Thoracic aorta (tissue), 2 donors: ENCODE measurements around the gene ASB1. TPM values are rescaled to one million over a fixed set of nuclear protein-coding genes. Genes with fewer than 3 reads are reported as not detected.

Experiments
- ATAC-seq: fragments of 150-250 bp; one replicate; pipeline ENCODE4 v1.8.0; 2017; ENCODE audit warnings: low read depth; ENCODE audit not compliant: insufficient number of reproducible peaks, low FRiP score
- DNase-seq: peaks from one replicate; pipeline ENCODE4 v3.0.0-alpha.2; 2020; ENCODE audit warnings: low spot score
- H3K27ac ChIP-seq, 2 donors: fragments of 200-600 bp; sonication (generic); 1 replicate in 1 of 2; 2 replicates in 1 of 2; pipeline ENCODE4 v1.5.1; 2016; ENCODE audit warnings: mild to moderate bottlenecking in 2 of 2, moderate library complexity in 2 of 2
- H3K27me3 ChIP-seq: fragments of 200-600 bp; sonication (generic); replicated peaks from 2 replicates; pipeline ENCODE4 v1.6.0; 2016; ENCODE audit warnings: mild to moderate bottlenecking; ENCODE audit not compliant: insufficient read depth
- H3K36me3 ChIP-seq: fragments of 200-600 bp; sonication (generic); one replicate; pipeline ENCODE4 v1.5.1; 2016
- H3K4me1 ChIP-seq, 2 donors: fragments of 200-600 bp; sonication (generic); 1 replicate in 1 of 2; 2 replicates in 1 of 2; pipeline versions ENCODE4 v1.5.1 to v1.6.0; 2016; ENCODE audit warnings: low read depth in 2 of 2, mild to moderate bottlenecking in 1 of 2; ENCODE audit not compliant: control insufficient read depth in 1 of 2
- H3K4me3 ChIP-seq: fragments of 200-600 bp; sonication (generic); 2 replicates; pipeline ENCODE4 v1.5.1; 2016; ENCODE audit warnings: mild to moderate bottlenecking
- H3K9me3 ChIP-seq: fragments of 200-600 bp; sonication (generic); 2 replicates; pipeline ENCODE4 v1.5.1; 2016
- CTCF ChIP-seq: fragments of 200-600 bp; sonication (generic); IDR thresholded peaks from one replicate; pipeline ENCODE4 v1.5.1; 2019; ENCODE audit warnings: antibody characterized with exemption
- total RNA-seq, 2 donors: library from RNA; depleted of rRNA; stranded (reverse); fragments of >200 nt; gene quantifications; one replicate each; pipeline versions ENCODE4 v1.1.0 to v1.2.3, GENCODE V29; 2016

ASB1 gene
- total RNA-seq, 2 donors from 2014 or later = 30.3 to 48.7 TPM

- Histone ChIP-seq H3K9me3 (no peaks in the 10 kb centered on the region), H3K4me3 (no peak overlapping the region), H3K27me3 (no peaks in the 10 kb centered on the region), H3K4me1 (no peaks in the 10 kb centered on the region), H3K27ac (no peak overlapping the region), H3K36me3 (peaks cover 5% of the 10 kb centered on the region)
- no peak for DNase-seq
- no peak for TF ChIP-seq CTCF
- no peak for ATAC-seq
Observed at GRCh38 chr2:238397356-238397755, 29.4 kb upstream of the ASB1 start.

GRCh38 chr2:238398577-238398976 is 28.1 kb upstream of the ASB1 start:
- H3K27me3 ChIP-seq = no peaks in the 10 kb centered on the region
- DNase-seq (no peak), ATAC-seq (no peak)
- H3K36me3 ChIP-seq = peaks cover 5% of the 10 kb centered on the region
- no peak overlapping the region for H3K4me3 ChIP-seq
- TF ChIP-seq CTCF = no peak
- no peak overlapping the region for H3K27ac ChIP-seq
- H3K9me3 ChIP-seq = no peaks in the 10 kb centered on the region
- no peaks in the 10 kb centered on the region for H3K4me1 ChIP-seq

- Histone ChIP-seq H3K36me3 (peaks cover 5% of the 10 kb centered on the region), H3K27ac (no peak overlapping the region), H3K4me3 (no peak overlapping the region), H3K9me3 (no peaks in the 10 kb centered on the region), H3K27me3 (no peaks in the 10 kb centered on the region), H3K4me1 (no peaks in the 10 kb centered on the region)
- no peak for ATAC-seq
- TF ChIP-seq CTCF = no peak
- DNase-seq = no peak
Observed at GRCh38 chr2:238399094-238399493, 27.6 kb upstream of the ASB1 start.

GRCh38 chr2:238401551-238401950 is 25.2 kb upstream of the ASB1 start:
- Histone ChIP-seq H3K9me3 (no peaks in the 10 kb centered on the region), H3K36me3 (peaks cover 5% of the 10 kb centered on the region), H3K4me1 (no peaks in the 10 kb centered on the region), H3K27ac (no peak overlapping the region), H3K4me3 (no peak overlapping the region), H3K27me3 (no peaks in the 10 kb centered on the region)
- DNase-seq (no peak), ATAC-seq (no peak)
- no peak for TF ChIP-seq CTCF

- Histone ChIP-seq H3K4me3 (no peak overlapping the region), H3K9me3 (no peaks in the 10 kb centered on the region), H3K27me3 (no peaks in the 10 kb centered on the region), H3K27ac (no peak overlapping the region), H3K36me3 (peaks cover 5% of the 10 kb centered on the region), H3K4me1 (peaks cover 2 to 19% of the 10 kb centered on the region in 2 donors)
- DNase-seq = no peak
- no peak for TF ChIP-seq CTCF
- no peak for ATAC-seq
Observed at GRCh38 chr2:238403632-238404405, 22.9 kb upstream of the ASB1 start.
